GM12878 (cell line): ENCODE results near the gene SNRK. TPM values are rescaled to one million over a fixed set of nuclear protein-coding genes. Genes with fewer than 3 reads are reported as not detected.

Source experiments
- ATAC-seq: fragments of 200-7000 bp; cut with Tn5 transposase; 3 replicates; pipeline ENCODE4 v1.9.1; 2020; ENCODE audit warnings: mild to moderate bottlenecking, moderate library complexity
- BruUV-seq: library from RNA; stranded (reverse); fragments of 400-500 nt; replicated peaks from 2 replicates; lab custom pipeline; 2021; lab: Mats Ljungman, UMichigan
- CTCF ChIA-PET: fragments of 300-600 bp; sonication (Branson Sonifier 250); formaldehyde crosslinking; extraction: SDS; loops from one replicate; lab custom pipeline; 2021; ENCODE audit warnings: inconsistent platforms; lab: Yijun Ruan, JAX
- POLR2A ChIA-PET: fragments of 350-600 bp; formaldehyde crosslinking; extraction: SDS; loops from one replicate; lab custom pipeline; 2021; ENCODE audit warnings: inconsistent platforms; lab: Charles Lee
- RAD21 ChIA-PET: fragments of 300-600 bp; sonication (Branson Sonifier 250); formaldehyde crosslinking; loops from one replicate; lab custom pipeline; 2023; ENCODE audit warnings: antibody characterized with exemption; ENCODE audit not compliant: unreplicated experiment; lab: Charles Lee
- SMC1A ChIA-PET: fragments of 300-600 bp; sonication (Branson Sonifier 250); formaldehyde crosslinking; loops from one replicate; lab custom pipeline; 2023; ENCODE audit not compliant: unreplicated experiment, uncharacterized antibody; lab: Charles Lee
- DNase-seq: peaks from one replicate; pipeline ENCODE4 v3.0.0-alpha.2; 2011; ENCODE audit warnings: low read depth, low spot score
- FAIRE-seq: peaks from 3 replicates; lab custom pipeline; 2011; peaks lifted over from hg19 to GRCh38; lab: Jason Lieb, UNC
- H2AFZ ChIP-seq: 2 replicates; pipeline ENCODE4 v1.6.0; 2011; ENCODE audit warnings: low read depth, low read length, control low read depth; ENCODE audit not compliant: control insufficient read depth
- H3K27ac ChIP-seq: 2 replicates; pipeline ENCODE4 v1.5.1; 2011; ENCODE audit warnings: control low read depth; ENCODE audit not compliant: control insufficient read depth, insufficient read depth
- H3K27me3 ChIP-seq, 2 experiments: replicated peaks in 1 of 2; 2 replicates each; pipeline versions ENCODE4 v1.6.0 to v1.6.1; 2011; ENCODE audit warnings: low read length in 1 of 2; ENCODE audit not compliant: control insufficient read depth in 2 of 2, insufficient read depth in 2 of 2
- H3K36me3 ChIP-seq, 2 experiments: 2 replicates each; pipeline ENCODE4 v1.5.1; 2011; ENCODE audit warnings: low read length in 1 of 2; ENCODE audit not compliant: control insufficient read depth in 2 of 2, insufficient read depth in 2 of 2
- H3K4me1 ChIP-seq: 2 replicates; pipeline ENCODE4 v1.6.1; 2011; ENCODE audit warnings: mild to moderate bottlenecking, low read length, moderate library complexity, mixed read lengths; ENCODE audit not compliant: control insufficient read depth, insufficient read depth
- H3K4me2 ChIP-seq: 2 replicates; pipeline ENCODE4 v1.6.0; 2011; ENCODE audit warnings: control low read depth; ENCODE audit not compliant: control insufficient read depth, insufficient read depth
- H3K4me3 ChIP-seq: fragments of 200-600 bp; sonication (generic); 2 replicates; pipeline ENCODE4 v1.5.1; 2016
- H3K79me2 ChIP-seq: 2 replicates; pipeline ENCODE4 v1.6.0; 2011; ENCODE audit warnings: low read length; ENCODE audit not compliant: control insufficient read depth, insufficient read depth
- H3K9ac ChIP-seq: 2 replicates; pipeline ENCODE4 v1.8.0; 2011; ENCODE audit warnings: low read length, control low read depth, mixed read lengths; ENCODE audit not compliant: control insufficient read depth, insufficient read depth
- H3K9me3 ChIP-seq: replicated peaks from 3 replicates; pipeline ENCODE4 v1.5.1; 2011; ENCODE audit warnings: mild to moderate bottlenecking, low read length; ENCODE audit not compliant: control insufficient read depth, insufficient read depth
- H4K20me1 ChIP-seq: 2 replicates; pipeline ENCODE4 v1.6.0; 2011; ENCODE audit not compliant: control insufficient read depth, insufficient read depth
- EZH2 ChIP-seq: IDR thresholded peaks from 2 replicates; pipeline ENCODE4 v1.6.1; 2012; ENCODE audit warnings: low read depth, mild to moderate bottlenecking, control low read depth, inconsistent platforms, low read length, borderline replicate concordance; ENCODE audit not compliant: control insufficient read depth
- MYC ChIP-seq: IDR thresholded peaks from 2 replicates; pipeline ENCODE4 v1.6.1; 2011; ENCODE audit warnings: mild to moderate bottlenecking, low read length, moderate library complexity, inconsistent platforms; ENCODE audit not compliant: insufficient read depth, insufficient replicate concordance, insufficient read length, severe bottlenecking
- NFXL1 ChIP-seq: fragments of 450-650 bp; IDR thresholded peaks from 2 replicates; pipeline ENCODE4 v1.6.1; 2017; ENCODE audit warnings: antibody characterized with exemption, mild to moderate bottlenecking, borderline replicate concordance
- PAX5 ChIP-seq: IDR thresholded peaks from 2 replicates; pipeline ENCODE4 v1.6.1; 2011; ENCODE audit warnings: low read depth, low read length, borderline replicate concordance
- POLR2AphosphoS2 ChIP-seq: IDR thresholded peaks from 2 replicates; pipeline ENCODE4 v1.6.1; 2011; ENCODE audit warnings: low read depth, mild to moderate bottlenecking, low read length, improper control_type of control experiment, moderate library complexity
- POU2F2 ChIP-seq: IDR thresholded peaks from 3 replicates; pipeline ENCODE4 v1.6.1; 2011; ENCODE audit warnings: low read depth, mild to moderate bottlenecking, low read length, borderline replicate concordance
- SIN3A ChIP-seq: IDR thresholded peaks from 2 replicates; pipeline ENCODE4 v1.6.1; 2012; ENCODE audit warnings: low read depth, low read length, improper control_type of control experiment
- SMC3 ChIP-seq: IDR thresholded peaks from 2 replicates; pipeline ENCODE4 v1.6.1; 2011; ENCODE audit warnings: low read length, improper control_type of control experiment, borderline replicate concordance
- TCF7 ChIP-seq: IDR thresholded peaks from 2 replicates; pipeline ENCODE4 v1.6.1; 2014; ENCODE audit warnings: antibody characterized with exemption, borderline replicate concordance
- WGBS: methylation state at CpG from one replicate; pipeline ENCODE4 v1.1.6; 2016; ENCODE audit warnings: low lambda C conversion rate; ENCODE audit not compliant: insufficient replicate concordance, insufficient coverage; ENCODE audit errors: missing lambda C conversion rate; 5-methylcytosine and 5-hydroxymethylcytosine counted together
- in situ Hi-C: fragments of 300-500 bp; cut with MboI; formaldehyde crosslinking; loops from 9 replicates; pipeline ENCODE4 v1.14.3; 2018; ENCODE audit warnings: mixed read lengths
- intact Hi-C: fragments of 100-400 bp; cut with micrococcal nuclease; formaldehyde crosslinking; loops from one replicate; pipeline ENCODE4 v1.14.2; 2022; ENCODE audit not compliant: unreplicated experiment
- polyA plus RNA-seq, 11 experiments: library from polyadenylated mRNA; depleted of rRNA in 4 of 11; unstranded in 6 of 11; stranded (reverse) in 5 of 11; fragments of >200 nt; fragmentation: Nextera tagmentation in 4 of 11; fragmentation: Illumina TruSeq in 1 of 11; extraction: Ambion mirVana in 4 of 11; extraction: Trizol in 1 of 11; gene quantifications; 1 replicate in 1 of 11; 2 replicates in 10 of 11; pipeline versions ENCODE4 v1.2.1 to v1.2.3, GENCODE V29; 2011 to 2016; ENCODE audit warnings: inconsistent platforms in 2 of 11, missing spikeins in 2 of 11, low read depth in 1 of 11
- total RNA-seq, 4 experiments: library from RNA; depleted of rRNA in 3 of 4; stranded (reverse); fragments of >200 nt in 3 of 4; fragmentation: Illumina TruSeq in 1 of 4; extraction: Trizol in 1 of 4; gene quantifications; 2 replicates each; pipeline versions ENCODE4 v1.2.1 to v1.2.3, GENCODE V29; 2013 to 2021
- TF ChIP-seq, protein P1 (sequence below): IDR thresholded peaks from 2 replicates; pipeline ENCODE4 v1.6.1; 2012; ENCODE audit warnings: low read depth, low read length, improper control_type of control experiment
- TF ChIP-seq, protein P2 (sequence below): fragments of 450-650 bp; IDR thresholded peaks from 2 replicates; pipeline ENCODE4 v1.6.1; 2017; ENCODE audit warnings: mild to moderate bottlenecking, moderate library complexity

The SNRK gene
- total and polyA plus RNA-seq, 10 of the 15 experiments (the other 5 are each of a cell fraction or from before 2014, with no cell fraction given) = 1.6 to 12.1 (median 7.6) TPM

DNA sequence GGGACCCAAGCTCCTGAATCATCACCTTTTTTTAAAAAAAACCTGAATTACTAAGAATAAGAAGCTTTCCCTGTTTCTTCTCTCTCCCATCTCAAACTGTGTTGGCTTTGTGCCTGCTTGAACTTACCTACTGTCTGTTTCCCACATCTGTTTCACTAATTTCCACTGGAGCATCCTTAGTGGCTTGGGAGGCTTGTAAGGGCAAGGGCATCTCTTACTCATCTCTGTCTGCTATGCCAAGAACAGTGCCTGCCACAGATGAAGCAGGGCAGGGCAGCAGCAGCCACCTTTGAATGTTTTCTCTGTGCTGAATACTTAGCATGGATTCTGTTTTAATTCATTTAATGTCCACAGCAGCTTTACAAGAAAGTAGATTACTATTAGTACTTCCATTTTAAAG lies 42.3 kb downstream of the SNRK start (continued):
- TF ChIP-seq SIN3A = no peak

GRCh38 chr3:43330981-43331380 lies 44.6 kb downstream of the SNRK start:
- Histone ChIP-seq H3K9me3 (peaks cover under 1% of the 10 kb centered on the region; the same call in 2 of the 3 replicates), H3K4me2 (no peak overlapping the region), H2AFZ (no peak overlapping the region), H3K27me3 (no peaks in the 10 kb centered on the region), H3K4me1 (no peaks in the 10 kb centered on the region), H3K79me2 (peaks cover 3% of the 10 kb centered on the region), H3K36me3 (no peaks in the 10 kb centered on the region), H3K9ac (no peak overlapping the region), H3K27ac (no peak overlapping the region), H3K4me3 (no peak overlapping the region), H4K20me1 (no peaks in the 10 kb centered on the region)
- FAIRE-seq (no peak), DNase-seq (no peak), ATAC-seq (no peak)
- in situ Hi-C loops (no loop called here), intact Hi-C loops (no loop called here)
- ChIA-PET RAD21 (no interaction called here), CTCF (no interaction called here), POLR2A (interaction anchor here (0.7 kb wide), 1 partner anchor 39 kb away, joined by 3 read pairs; no protein-coding TSS in a partner anchor), SMC1A (no interaction called here)
- TF ChIP-seq EZH2 (no peak), SIN3A (no peak)
- BruUV-seq = no TSS peak
- WGBS = 42% methylated on average over 1 of the region's 1 CpG

DNA sequence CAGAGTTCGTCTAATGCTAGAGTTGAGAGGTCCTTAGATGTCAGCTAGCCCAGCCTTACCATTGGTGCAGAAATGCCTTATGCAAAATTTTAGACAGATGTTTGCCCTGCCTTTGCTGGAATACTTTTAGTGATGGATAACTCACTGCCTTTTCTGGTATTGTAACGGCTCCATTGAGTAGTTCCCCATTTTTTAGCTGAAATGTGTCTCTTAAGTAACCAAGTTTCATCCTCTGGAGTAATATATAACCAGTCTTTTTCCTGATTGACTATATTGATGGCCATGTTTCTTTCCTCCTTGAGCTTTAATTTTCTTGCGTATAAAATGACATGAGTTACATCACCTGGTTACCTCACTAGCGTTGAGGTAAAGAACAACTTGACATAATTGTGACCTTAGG lies 45.0 kb downstream of the SNRK start:
- CTCF ChIA-PET = no interaction called here
- in situ Hi-C loops = no loop called here
- no peak for TF ChIP-seq POU2F2
- TF ChIP-seq POLR2AphosphoS2 = no peak
- TF ChIP-seq, protein P1, sequence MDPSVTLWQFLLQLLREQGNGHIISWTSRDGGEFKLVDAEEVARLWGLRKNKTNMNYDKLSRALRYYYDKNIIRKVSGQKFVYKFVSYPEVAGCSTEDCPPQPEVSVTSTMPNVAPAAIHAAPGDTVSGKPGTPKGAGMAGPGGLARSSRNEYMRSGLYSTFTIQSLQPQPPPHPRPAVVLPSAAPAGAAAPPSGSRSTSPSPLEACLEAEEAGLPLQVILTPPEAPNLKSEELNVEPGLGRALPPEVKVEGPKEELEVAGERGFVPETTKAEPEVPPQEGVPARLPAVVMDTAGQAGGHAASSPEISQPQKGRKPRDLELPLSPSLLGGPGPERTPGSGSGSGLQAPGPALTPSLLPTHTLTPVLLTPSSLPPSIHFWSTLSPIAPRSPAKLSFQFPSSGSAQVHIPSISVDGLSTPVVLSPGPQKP = no peak
- no peak for TF ChIP-seq NFXL1
- TF ChIP-seq, protein P2, sequence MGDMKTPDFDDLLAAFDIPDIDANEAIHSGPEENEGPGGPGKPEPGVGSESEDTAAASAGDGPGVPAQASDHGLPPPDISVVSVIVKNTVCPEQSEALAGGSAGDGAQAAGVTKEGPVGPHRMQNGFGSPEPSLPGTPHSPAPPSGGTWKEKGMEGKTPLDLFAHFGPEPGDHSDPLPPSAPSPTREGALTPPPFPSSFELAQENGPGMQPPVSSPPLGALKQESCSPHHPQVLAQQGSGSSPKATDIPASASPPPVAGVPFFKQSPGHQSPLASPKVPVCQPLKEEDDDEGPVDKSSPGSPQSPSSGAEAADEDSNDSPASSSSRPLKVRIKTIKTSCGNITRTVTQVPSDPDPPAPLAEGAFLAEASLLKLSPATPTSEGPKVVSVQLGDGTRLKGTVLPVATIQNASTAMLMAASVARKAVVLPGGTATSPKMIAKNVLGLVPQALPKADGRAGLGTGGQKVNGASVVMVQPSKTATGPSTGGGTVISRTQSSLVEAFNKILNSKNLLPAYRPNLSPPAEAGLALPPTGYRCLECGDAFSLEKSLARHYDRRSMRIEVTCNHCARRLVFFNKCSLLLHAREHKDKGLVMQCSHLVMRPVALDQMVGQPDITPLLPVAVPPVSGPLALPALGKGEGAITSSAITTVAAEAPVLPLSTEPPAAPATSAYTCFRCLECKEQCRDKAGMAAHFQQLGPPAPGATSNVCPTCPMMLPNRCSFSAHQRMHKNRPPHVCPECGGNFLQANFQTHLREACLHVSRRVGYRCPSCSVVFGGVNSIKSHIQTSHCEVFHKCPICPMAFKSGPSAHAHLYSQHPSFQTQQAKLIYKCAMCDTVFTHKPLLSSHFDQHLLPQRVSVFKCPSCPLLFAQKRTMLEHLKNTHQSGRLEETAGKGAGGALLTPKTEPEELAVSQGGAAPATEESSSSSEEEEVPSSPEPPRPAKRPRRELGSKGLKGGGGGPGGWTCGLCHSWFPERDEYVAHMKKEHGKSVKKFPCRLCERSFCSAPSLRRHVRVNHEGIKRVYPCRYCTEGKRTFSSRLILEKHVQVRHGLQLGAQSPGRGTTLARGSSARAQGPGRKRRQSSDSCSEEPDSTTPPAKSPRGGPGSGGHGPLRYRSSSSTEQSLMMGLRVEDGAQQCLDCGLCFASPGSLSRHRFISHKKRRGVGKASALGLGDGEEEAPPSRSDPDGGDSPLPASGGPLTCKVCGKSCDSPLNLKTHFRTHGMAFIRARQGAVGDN = no peak
- no peak for TF ChIP-seq SMC3
- TF ChIP-seq TCF7 = no peak
- no peak for TF ChIP-seq PAX5
- no peak for TF ChIP-seq MYC

More for the DNA sequence above, 45.0 kb downstream of the SNRK start:
- Histone ChIP-seq H3K4me3 (no peak overlapping the region), H3K9ac (no peak overlapping the region), H3K79me2 (peaks cover 3% of the 10 kb centered on the region), H2AFZ (no peak overlapping the region), H3K27ac (no peak overlapping the region), H3K27me3 (no peaks in the 10 kb centered on the region), H3K36me3 (no peaks in the 10 kb centered on the region), H4K20me1 (no peaks in the 10 kb centered on the region), H3K4me2 (no peak overlapping the region), H3K9me3 (peaks cover 4% of the 10 kb centered on the region; the same call in 2 of the 3 replicates), H3K4me1 (no peaks in the 10 kb centered on the region)
- no TSS peak for BruUV-seq
- ChIA-PET RAD21 (no interaction called here), POLR2A (interaction anchor here (0.7 kb wide), 1 partner anchor 40 kb away, joined by 3 read pairs; no protein-coding TSS in a partner anchor), SMC1A (no interaction called here)
- FAIRE-seq = no peak
- 81% methylated on average over 4 of the region's 4 CpGs for WGBS
- intact Hi-C loops = no loop called here
- no peak for DNase-seq
- ATAC-seq = no peak
